ENCODE data around the gene CLEC2D.
"Not testable (repeated sequence)": the region's sequence is repeated elsewhere in the genome, so short reads cannot be mapped to it uniquely, and the experiment has no call there.

The CLEC2D gene

GRCh38 chr12:9640024-9640423 lies 29.5 kb upstream of the CLEC2D start:
- Histone ChIP-seq H3K36me3 (ENCODE audit: control insufficient read depth, low read length) (peaks cover 3% of the 10 kb centered on the region; the same call in 1 of the 2 replicates), H3K4me1 (ENCODE audit: control insufficient read depth, low read length) (peaks cover 37% of the 10 kb centered on the region)
- TF ChIP-seq EZH2phosphoT487 (IDR thresholded peaks at IDR 0.05; ENCODE audit: borderline replicate concordance, low read length) (no peak), CTCF (IDR thresholded peaks at IDR 0.05; ENCODE audit: low read depth, low read length, poor library complexity, severe bottlenecking) (no peak)

GRCh38 chr12:9642606-9643265 lies 26.8 kb upstream of the CLEC2D start:
- Histone ChIP-seq H4K20me1 (ENCODE audit: control insufficient read depth, insufficient read depth, low read depth, low read length) (no peaks in the 10 kb centered on the region), H3K9me2 (replicated peaks; ENCODE audit: control insufficient read depth, low read length) (no peaks in the 10 kb centered on the region), H3K4me3 (ENCODE audit: low read length) (no peak overlapping the region), H3K4me2 (ENCODE audit: low read length) (no peak overlapping the region), H3K36me3 (ENCODE audit: control insufficient read depth, low read length) (peaks cover 4% of the 10 kb centered on the region; the same call in 1 of the 2 replicates), H3K27ac (ENCODE audit: low read depth, low read length) (no peak overlapping the region), H3K4me1 (ENCODE audit: control insufficient read depth, low read length) (peaks cover 36% of the 10 kb centered on the region), H3K79me2 (ENCODE audit: control insufficient read depth, low read length) (0 out of 2 replicates have a peak, but pooled peaks cover 3% of the 10 kb centered on the region), H3F3A (ENCODE audit: control insufficient read depth, insufficient read depth) (peaks cover 15% of the 10 kb centered on the region), H3K9me3 (ENCODE audit: control insufficient read depth, insufficient read depth, low read length) (peaks cover 11% of the 10 kb centered on the region), H3K27me3 (ENCODE audit: control insufficient read depth, low read length) (no peaks in the 10 kb centered on the region)
- TF ChIP-seq EZH2phosphoT487 (IDR thresholded peaks at IDR 0.05; ENCODE audit: borderline replicate concordance, low read length): no peak
- TF ChIP-seq CTCF (IDR thresholded peaks at IDR 0.05; ENCODE audit: low read depth, low read length, poor library complexity, severe bottlenecking): no peak

More at GRCh38 chr12:9640024-9640423, 29.5 kb upstream of the CLEC2D start:
- Histone ChIP-seq H4K20me1 (ENCODE audit: control insufficient read depth, insufficient read depth, low read depth, low read length) (no peaks in the 10 kb centered on the region), H3K9me2 (replicated peaks; ENCODE audit: control insufficient read depth, low read length) (no peaks in the 10 kb centered on the region), H3K4me3 (ENCODE audit: low read length) (no peak overlapping the region), H3K27me3 (ENCODE audit: control insufficient read depth, low read length) (no peaks in the 10 kb centered on the region), H3K4me2 (ENCODE audit: low read length) (no peak overlapping the region), H3F3A (ENCODE audit: control insufficient read depth, insufficient read depth) (no peaks in the 10 kb centered on the region), H3K79me2 (ENCODE audit: control insufficient read depth, low read length) (no peaks in the 10 kb centered on the region), H3K27ac (ENCODE audit: low read depth, low read length) (no peak overlapping the region), H3K9me3 (ENCODE audit: control insufficient read depth, insufficient read depth, low read length) (peaks cover 16% of the 10 kb centered on the region)

- H3K27ac ChIP-seq (ENCODE audit: low read depth, low read length): no peak overlapping the region
- H3K4me2 ChIP-seq (ENCODE audit: low read length): no peak overlapping the region
- no peaks in the 10 kb centered on the region for H3K9me2 ChIP-seq (replicated peaks; ENCODE audit: control insufficient read depth, low read length)
- H3K4me1 ChIP-seq (ENCODE audit: control insufficient read depth, low read length): peaks cover 32% of the 10 kb centered on the region
- no peak overlapping the region for H3K4me3 ChIP-seq (ENCODE audit: low read length)
- TF ChIP-seq EZH2phosphoT487 (IDR thresholded peaks at IDR 0.05; ENCODE audit: borderline replicate concordance, low read length): no peak
- no peak for TF ChIP-seq CTCF (IDR thresholded peaks at IDR 0.05; ENCODE audit: low read depth, low read length, poor library complexity, severe bottlenecking)
- H3K79me2 ChIP-seq (ENCODE audit: control insufficient read depth, low read length): 0 out of 2 replicates have a peak, but pooled peaks cover 3% of the 10 kb centered on the region
- no peaks in the 10 kb centered on the region for H3K27me3 ChIP-seq (ENCODE audit: control insufficient read depth, low read length)
- H3K9me3 ChIP-seq (ENCODE audit: control insufficient read depth, insufficient read depth, low read length): peaks cover 11% of the 10 kb centered on the region
- peaks cover 16% of the 10 kb centered on the region for H3F3A ChIP-seq (ENCODE audit: control insufficient read depth, insufficient read depth)
- H3K36me3 ChIP-seq (ENCODE audit: control insufficient read depth, low read length): peaks cover 4% of the 10 kb centered on the region; the same call in 1 of the 2 replicates
- no peaks in the 10 kb centered on the region for H4K20me1 ChIP-seq (ENCODE audit: control insufficient read depth, insufficient read depth, low read depth, low read length)
Observed at GRCh38 chr12:9643266-9643660, 26.2 kb upstream of the CLEC2D start.

DNA sequence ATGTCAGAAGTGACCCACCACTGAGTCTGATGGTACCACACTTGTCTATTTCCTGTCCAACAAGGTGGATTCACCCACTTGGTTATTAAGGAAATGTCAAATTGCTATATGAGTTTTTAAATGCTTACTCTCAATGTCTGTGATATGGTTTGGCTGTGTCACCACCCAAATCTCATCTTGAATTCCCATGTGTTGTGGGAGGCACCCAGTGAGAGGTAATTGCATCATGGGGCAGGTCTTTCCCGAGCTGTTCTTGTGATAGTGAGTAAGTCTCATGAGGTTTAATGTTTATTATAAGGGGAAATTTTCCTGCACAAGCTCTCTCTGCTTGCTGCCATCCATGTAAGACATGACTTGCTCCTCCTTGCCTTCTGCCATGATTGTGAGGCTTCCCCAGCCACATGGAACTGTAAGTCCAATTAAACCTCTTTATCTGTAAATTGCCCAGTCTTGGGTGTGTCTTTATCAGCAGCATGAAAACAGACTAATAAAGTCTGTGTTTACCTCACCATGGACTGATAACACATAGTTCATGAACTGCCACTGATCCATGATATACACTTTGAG lies 24.4 kb upstream of the CLEC2D start:
- not testable (repeated sequence) for H3K9me2 ChIP-seq (replicated peaks; ENCODE audit: control insufficient read depth, low read length); H3K4me2 ChIP-seq (ENCODE audit: low read length); H4K20me1 ChIP-seq (ENCODE audit: control insufficient read depth, insufficient read depth, low read depth, low read length); H3K27me3 ChIP-seq (ENCODE audit: control insufficient read depth, low read length); H3K27ac ChIP-seq (ENCODE audit: low read depth, low read length); H3K4me3 ChIP-seq (ENCODE audit: low read length)
- peaks cover 17% of the 10 kb centered on the region for H3K36me3 ChIP-seq (ENCODE audit: control insufficient read depth, low read length)
- H3K9me3 ChIP-seq (ENCODE audit: control insufficient read depth, insufficient read depth, low read length): peaks cover 11% of the 10 kb centered on the region
- peaks cover 29% of the 10 kb centered on the region for H3K4me1 ChIP-seq (ENCODE audit: control insufficient read depth, low read length)
- peaks cover 20% of the 10 kb centered on the region for H3K79me2 ChIP-seq (ENCODE audit: control insufficient read depth, low read length)
- peaks cover 34% of the 10 kb centered on the region for H3F3A ChIP-seq (ENCODE audit: control insufficient read depth, insufficient read depth)

Measured in DOHH2 (cell line).